NCI-H1105 (cell line): ENCODE measurements around the gene HIGD1A.

Experiments
- DNase-seq: peaks from one replicate; lab custom pipeline; 2025; lab: John Stamatoyannopoulos, UW

Gene HIGD1A

DNA sequence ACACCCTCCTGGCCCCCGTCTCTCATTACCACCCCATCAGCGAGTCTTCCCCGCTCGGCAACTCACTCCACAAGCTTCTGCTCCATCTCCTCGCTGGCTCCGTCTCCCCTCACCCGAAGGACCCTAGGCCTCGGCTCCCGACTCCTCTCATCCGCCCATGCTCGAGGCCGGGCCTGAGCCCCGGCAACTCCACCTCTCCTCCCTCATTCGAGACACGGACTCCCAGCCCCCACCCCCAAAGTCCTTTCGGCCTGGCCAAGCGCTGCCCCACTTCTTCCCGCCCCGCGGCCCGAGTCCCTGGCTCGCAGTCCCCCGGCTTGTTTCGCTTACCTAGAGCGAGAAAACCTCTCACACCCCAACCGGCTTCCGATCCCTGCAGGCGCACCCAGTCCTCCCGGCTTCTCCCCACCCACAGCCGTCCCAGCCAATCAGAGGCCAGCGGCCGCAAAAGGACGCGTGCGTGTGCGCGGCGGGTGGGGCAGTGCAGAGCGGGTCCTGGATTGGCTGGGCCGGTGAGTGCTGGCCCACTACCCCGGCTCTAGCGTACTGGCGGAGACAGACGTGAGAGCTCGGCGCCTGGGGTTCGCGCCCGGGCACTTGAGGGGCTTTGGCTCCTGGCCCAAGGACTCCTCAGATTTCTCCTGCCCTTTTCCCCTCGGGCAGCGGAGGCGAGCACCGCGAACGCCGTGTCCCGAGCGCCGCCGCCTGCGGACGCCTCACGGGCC lies at the start of gene HIGD1A:
Gene HIGD1A (minus strand): TSS at position 385 of the 725 bp plus-strand sequence. CDS start 10,237 bp downstream, outside the sequence.
- peak; percentile 87 for DNase-seq

DNA sequence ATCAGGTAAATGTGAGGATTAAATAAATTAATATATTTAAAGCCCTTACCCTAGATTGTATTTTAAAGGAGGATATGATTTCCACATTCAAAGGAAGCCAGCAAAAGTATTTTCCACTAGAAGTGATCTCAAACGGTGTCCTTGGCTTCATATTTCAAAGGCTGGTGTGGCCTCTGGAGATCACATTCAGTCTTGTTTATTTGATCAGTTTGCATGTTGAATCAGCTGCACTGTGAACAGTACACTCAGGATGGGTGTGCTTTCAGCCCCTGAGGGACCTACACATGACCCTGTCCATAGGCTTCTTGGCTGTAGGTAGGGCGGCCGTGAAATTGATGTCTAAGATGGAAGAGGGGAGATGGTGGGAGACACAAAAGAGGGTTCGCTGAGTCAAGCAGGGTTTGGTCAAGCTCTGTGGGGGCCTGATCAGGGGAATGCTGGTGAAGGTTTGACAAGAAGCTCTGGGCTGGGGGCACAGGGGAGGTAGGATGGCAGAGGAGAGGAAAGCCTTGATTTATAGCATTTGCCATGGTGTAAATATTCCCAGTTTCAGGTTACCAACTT lies 49.5 kb upstream of the HIGD1A start:
- DNase-seq: no peak

DNA sequence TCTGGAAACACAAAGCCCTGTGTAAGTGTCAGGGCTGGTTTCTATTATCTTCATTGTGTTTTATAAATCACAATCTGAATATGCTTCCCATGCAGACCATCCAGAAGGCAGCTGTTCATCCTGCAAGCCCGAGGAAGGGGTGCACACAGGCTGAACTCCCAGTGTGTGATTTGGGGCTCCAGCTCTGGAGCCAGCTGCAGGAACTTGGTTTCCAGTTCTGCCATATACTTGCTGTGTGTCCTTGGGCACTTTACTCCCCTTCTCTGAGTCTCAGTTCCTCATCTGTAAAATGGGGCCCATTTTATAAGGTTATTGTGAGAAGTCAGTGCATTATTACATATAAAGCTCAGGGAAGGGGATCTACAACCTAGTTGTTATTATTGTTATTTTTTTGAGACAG lies 48.8 kb upstream of the HIGD1A start:
- no peak for DNase-seq

DNA sequence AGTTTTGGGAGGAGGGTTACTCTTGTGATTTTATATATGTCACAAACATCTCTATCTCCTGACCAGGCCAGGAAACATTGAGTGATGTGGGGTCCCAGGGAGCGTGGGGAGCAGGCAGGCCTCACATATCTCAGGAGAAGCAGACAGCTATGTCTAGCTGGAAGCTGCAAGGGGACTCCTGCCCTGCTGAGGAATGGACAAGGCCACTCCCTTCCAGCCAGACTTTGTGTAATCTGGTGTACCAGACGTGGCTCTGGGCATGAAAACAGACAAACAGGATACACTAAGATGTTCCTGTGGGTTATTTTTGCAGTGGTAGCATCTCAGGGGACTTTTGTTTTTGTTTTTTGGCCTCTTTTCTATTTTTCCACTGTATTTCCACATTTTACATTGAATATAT lies 48.2 kb upstream of the HIGD1A start:
- DNase-seq: no peak

DNA sequence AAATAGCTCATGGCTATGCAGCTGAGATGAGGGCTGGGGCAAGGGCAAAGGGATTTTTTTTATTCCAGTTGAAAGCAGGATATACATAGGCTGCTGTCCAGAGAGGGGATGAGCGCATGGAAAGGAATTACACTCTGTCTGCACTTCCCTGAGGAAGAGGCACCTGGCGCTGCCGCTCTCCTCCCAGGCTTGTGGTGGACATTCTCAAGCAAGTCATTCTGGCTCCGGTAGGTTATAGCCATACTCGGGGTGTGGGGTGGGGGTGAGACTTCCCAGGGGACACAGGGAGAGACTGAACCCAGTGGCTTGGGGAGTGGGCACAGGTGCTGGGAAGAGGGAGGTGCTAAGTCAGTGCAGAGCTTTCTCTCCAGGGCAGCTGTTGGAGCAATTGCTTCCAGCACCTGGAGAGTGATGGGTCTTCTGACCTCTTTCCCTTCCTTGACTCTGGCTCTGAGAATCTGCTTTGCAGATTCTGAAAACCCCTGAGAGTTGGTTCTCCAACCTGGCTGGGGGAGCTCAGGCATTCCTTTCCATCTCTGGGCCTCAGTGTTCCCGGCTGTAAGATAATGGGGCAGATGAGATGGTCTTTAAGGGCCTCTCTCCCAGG lies 47.0 kb upstream of the HIGD1A start:
- no peak for DNase-seq

DNA sequence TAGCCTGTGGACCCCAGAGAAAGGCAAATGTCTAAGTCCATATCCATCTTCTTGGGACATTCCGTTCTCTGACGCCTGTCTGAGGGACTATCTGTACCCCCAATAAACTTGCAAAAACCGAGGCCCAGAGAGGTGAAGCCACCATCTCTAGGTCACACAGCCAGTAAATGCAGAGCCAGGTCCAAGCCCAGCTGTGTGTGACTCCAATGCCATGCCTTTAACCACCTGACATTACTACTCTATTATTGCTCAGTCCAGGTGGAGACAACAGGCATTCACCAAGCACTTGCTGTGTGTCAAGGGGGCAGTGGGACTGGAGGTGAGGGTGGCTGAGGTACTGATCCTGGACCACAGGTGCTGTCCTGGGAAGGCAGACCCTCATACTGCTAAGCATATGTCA lies 46.0 kb upstream of the HIGD1A start:
- no peak for DNase-seq

DNA sequence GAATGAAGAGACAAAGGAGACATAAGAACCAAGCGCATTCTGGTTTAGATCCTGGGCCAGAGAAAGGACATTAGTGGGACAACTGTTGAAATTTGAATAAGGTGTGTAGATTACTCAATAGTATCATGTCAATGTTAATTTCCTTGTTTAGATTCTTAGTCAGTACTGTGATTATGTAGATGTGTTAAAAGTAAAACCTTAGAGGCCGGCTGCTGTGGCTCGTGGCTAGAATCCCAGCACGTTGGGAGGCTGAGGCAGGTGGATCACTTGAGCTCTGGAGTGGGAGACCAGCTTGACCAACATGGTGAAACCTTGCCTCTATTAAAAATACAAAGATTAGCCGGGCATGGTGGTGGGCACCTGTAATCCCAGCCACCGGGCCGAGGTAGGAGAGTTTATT lies 44.7 kb upstream of the HIGD1A start:
- DNase-seq: no peak

DNA sequence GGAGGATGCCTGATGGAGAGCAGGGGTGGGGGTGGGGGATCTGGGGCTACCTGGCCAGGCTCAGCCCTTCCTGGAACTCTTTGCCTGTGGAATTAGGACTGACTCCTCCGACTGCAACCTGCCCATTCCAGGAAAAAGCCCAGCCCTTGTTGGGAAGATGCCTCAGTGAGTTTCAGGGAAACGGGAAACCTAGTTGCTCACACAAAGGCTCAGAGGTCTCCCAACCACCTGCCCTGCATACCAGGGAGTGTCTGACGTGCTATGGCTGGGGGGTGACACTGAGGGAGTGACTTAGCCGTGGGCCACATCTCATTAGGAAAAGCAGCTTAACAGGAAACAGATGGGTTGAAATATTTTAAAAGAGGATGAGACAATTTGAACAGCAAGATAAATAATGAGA lies 43.4 kb upstream of the HIGD1A start:
- no peak for DNase-seq

DNA sequence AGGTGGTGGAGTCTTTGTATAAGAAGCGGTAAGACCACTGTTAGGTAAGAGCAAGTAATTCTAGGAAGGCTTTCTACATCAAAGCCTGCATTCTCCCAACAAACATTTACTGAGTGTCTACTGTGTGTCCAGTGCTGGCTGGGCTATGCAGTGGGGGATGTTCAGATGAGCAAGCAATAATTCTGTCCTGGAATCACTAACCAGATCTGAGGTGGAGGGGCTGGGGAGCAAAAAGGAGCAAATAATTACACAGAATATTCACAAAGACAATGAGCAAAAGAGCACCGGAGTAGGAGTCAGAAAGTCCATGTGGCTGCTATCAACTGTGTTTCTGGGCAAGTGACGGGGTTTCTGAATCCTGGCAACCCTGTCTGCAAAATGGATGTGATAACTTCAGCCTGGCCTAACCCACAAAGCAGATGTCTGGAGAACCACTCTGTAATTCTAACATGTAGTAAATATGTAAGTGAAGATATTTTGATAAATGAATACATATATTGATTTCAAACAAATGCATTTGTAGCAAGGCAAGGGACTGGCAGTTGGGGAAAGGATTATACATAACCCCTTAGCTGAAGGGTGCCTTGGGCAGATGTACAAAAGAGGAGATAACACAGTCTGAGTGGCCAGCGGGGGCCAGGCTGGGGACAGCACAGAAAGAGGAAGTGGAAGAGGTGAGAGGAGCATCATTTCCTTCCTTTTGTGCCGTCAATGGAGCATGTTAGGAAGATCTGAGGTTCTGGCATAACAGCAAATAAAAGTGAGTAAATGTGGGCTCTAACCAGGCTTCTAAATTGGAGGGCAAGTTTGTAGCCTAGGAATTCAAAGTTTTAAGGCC lies 42.6 kb upstream of the HIGD1A start:
- no peak for DNase-seq

DNA sequence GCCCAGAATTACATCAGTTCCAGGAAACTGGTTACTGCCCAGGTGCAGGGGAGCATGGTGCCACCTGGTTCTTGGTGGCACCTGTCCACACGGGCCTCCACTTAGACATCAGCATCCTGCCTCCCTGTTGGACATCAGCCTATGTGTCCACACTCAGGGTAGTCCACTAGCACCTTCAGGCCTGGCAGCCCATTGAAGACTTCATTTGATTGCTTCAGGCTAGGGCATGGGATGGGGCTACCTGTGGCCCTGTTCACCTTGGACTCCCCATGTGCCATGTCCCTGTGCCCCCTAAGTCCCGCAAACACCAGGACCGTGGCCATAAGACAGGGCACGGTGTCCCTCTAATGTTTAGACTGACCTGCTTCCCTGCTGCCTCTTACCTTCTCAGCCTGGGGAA lies 40.5 kb upstream of the HIGD1A start:
- DNase-seq: no peak

DNA sequence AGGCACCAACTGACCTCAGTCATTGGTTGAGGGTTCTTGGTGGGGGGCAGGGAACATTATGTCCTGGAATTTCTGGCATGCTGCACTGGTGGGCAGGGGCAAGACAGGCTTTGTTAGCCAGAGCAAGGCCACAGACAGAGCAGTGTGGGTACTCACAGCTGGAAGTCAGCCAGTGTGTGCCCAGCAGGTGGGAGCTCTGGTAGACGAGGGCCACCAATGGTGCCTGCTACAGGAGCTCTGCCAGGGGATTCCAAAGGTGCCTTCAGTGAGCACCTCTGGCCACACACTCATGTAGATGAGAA lies 40.1 kb upstream of the HIGD1A start:
- DNase-seq: no peak

DNA sequence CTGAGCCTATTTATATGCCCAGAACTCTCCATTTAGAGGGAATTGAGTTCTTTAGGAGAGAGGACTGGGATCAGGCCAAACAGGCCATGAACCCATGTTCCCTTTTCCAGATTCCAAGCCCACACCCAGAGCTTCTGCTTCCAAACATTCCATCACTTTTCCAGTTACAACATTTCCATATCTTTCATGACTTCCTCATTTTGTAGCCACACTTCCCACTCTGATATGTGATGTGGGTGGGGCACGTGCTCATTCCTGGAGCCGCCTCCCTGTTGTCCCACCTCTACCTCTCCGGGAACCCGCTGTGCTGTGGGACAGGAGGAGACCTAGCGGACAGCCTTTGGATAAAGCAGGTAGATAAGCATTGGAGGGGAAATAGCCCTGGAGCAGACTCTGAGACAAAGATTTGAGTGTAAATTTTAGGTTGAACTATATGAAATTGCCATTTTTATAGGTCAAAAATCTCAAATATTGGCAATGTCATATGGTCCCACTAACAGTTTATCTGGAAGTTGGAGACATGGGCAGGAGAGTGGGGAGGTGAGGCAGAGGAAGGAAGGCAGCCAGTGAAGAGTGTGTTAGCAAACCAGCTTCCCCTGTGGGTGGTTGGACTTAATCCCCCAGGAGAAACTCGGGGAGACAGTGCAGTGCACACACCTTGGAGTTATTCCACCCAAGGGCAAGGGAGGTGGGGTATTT lies 39.6 kb upstream of the HIGD1A start:
- no peak for DNase-seq

DNA sequence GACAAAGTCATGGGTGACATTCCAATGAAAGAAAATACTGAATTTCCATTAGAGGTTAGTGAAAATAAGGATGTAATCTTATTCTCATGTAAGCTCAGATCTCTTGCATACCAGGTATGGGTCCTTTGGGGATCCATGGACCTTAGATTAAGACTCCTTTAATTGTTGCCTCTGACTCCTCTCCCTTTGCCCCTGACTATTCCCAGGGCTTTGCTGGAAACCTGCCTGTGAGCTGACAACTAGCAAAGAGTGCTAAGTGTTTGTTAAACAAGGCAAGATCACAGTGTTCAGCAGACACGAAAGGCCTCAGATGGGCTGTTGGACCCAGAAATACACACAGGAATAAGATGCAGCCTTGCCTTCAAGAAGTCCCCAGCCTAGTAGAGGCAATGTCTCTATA lies 37.0 kb upstream of the HIGD1A start:
- DNase-seq: no peak

DNA sequence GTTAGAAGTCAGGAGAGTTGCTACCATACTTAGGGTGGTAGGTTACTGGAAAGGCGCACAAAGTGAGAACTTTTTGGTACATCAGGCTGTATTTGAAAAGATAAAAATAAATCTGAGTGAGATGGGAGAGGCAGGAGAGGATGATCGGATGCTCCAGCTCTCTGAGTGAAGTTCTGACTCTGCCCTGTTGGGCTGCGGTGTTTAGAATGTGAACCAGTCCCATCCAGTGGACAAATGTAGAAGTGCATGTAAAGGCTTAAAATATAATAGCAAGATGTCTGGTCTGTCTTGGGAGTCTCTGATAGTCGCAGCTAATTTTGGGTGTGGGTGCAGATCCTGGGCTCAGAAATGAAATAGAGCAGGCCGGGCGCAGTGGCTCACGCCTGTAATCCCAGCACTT lies 35.3 kb upstream of the HIGD1A start:
- DNase-seq: no peak

DNA sequence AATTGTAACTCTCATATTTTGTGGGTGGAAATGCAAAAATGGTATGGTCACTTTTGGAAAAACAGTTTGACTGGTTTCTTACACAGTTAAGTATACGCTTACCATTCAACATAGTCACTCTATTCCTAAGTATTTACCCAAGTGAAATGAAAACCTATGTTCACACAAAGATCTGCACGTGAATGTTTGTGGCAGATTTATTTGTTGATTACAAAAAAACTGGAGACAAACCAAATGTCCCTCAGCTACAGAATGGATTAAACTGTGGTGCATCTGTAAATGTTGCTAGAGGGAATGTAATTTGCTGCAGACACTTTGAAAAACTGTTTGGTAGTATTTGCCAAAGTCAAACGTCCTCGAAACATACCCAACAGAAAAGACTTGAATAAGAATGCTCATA lies 34.3 kb upstream of the HIGD1A start:
- DNase-seq: no peak

DNA sequence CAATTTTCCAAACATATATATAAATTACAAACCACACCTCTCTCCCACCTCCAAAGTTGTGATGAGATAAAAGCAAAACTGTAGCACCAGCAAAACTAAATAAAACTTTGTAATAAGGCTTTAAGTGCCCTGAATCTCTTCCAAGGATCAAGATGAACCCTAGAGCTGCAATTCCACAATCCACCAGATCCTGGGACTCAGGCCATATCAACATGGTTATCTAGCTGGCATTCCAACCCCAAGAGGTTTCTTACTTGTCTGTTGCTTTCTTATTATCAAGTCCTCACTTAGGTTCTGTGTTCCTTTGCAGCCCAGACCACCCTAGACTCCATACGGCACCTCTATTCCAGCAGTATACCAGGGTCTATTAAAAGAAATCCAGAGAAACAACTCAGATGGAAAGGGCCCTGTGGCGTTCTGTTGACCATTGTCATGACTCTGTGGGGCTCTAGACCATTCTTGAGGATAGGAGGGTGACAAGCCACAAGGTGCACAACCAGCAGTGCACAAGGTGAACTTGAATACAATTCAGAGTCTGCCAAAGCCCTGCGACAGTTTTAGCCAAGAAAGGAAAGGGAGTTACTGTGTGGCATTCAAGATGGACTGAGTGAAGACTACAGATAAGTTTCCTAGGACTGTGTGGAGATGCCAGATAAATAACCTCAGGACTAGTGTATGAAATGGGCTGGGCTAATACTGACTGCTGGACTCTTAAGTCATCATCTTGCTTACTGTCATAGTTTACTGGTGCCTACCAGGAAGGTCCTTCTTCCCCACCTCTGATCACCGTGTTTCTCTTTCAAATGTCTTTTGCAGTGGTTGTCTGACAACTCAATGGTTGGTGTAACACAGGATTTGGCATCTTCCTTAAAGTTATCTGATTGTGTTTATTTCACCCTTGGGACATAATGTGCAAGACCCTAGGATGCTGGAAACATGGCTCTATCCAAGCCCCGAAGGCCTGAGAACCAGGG lies 32.1 kb upstream of the HIGD1A start:
- DNase-seq: no peak

DNA sequence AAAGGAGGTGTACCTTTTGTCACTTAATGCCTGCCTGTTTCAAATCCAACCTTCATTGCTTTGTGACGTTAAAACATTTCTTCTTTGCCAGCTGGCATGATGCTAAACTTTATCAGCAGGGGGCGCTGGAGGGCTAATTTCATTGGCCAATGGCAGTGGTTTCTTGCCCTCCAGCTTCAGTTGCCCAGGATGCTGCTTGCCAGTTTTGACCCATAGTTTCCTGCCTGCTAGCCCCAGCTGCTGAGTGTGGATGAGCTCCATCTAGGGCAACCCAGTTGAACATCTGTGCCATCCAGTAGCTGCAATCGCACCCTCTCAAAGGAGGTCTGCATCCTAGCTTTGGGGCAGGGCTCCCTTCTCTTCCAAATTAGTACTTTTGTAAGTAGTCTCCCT lies 27.0 kb upstream of the HIGD1A start:
- DNase-seq: peak; percentile 20

DNA sequence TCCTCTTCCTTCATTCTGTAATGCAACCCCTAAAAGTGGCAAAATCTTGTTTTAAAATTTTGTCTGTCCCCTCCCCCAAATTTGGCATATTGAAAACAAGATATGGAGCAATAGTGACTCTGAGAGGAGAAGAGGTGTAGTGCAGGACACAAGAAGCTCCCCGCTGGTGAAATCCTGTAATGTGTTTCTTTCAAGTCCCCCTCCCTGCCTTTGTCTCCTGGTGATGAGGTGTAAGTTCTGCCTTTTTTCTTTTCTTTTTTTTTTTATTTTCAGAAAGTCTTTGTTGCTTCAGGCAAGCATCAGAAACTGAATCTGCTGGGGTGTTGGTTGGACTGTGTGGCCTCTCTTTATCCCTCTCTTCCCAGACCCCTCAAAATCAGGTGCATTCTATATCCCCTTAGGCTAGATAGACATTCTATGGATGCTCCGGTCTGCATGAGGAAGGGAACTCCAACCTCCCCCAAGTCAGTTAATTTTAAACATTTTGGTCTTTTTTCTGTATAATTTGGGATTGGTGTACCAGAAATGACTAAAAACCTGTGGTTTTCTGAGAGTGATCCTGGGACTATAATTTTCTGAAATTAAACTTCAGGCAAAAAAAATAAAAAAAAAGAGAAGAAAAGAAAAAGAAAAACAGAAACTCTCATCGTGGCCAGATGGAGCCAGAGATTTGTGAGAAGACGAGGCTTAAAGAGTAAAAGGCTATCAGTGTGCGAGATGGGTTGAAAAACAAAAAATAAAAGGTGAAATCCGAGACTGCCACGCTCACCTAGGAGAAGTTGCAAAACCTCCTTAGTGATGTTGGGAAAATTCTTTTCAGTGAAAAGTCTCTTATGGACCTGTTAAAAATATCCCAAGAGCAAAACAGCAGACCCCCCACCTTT lies 26.4 kb upstream of the HIGD1A start:
- DNase-seq: peak; percentile 12

DNA sequence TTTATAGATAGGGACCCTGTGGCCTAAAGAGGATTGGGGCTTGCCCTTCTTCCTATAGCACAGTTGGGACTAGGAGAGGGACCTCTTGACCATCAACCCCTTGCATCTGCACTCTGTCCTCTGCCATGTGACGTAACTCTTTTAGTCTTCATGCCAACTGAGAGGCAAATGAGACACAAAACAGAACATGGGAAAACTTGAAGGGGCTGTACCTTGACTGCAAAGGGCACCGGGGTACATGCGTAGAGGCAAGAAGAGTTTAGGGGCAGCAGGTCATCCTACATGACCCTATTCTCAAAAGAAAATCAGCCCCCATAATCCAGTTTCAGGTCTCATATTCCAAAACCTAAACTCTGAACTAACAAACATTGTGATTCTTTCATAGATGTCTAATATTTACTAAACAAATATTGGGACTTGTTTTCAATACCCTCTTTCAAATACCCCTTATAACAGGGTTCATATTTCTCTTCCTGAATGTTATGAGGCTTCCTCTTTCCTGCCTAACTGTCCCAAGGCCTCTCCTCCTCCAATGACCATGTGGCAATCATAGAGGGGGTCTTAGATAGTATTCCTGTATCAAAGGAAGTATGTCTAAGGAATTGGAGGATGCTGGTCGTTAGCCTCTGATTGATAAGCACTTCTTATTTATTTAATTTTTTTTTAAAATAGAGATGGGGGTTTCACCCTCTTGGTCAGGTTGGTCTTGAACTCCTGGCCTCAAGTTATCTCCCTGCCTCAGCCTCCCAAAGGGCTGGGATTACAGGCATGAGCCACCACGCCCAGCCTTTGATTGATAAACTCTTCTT lies 25.5 kb upstream of the HIGD1A start:
- no peak for DNase-seq
